Neural cell (in vitro differentiated cells): Measurements from ENCODE around the gene TLN1. TPM values are rescaled to one million over a fixed set of nuclear protein-coding genes. Genes with fewer than 3 reads are reported as not detected.

Experiments
- H2AFZ ChIP-seq: fragments of 200-600, 300-800 bp; sonication (generic), shearing (Covaris generic); 2 replicates; pipeline ENCODE4 v1.6.0; 2014; ENCODE audit warnings: low read depth, mild to moderate bottlenecking, antibody characterized with exemption, low read length, moderate library complexity
- H3F3A ChIP-seq: fragments of 200-600 bp; shearing (Covaris generic); 2 replicates; pipeline ENCODE4 v1.6.1; 2016; ENCODE audit warnings: mild to moderate bottlenecking, moderate library complexity, mixed read lengths, antibody characterized with exemption, low read length; ENCODE audit not compliant: insufficient read depth, poor library complexity, severe bottlenecking
- H3K27ac ChIP-seq: fragments of 200-600, 300-800 bp; sonication (generic), shearing (Covaris generic); 2 replicates; pipeline ENCODE4 v1.5.1; 2014; ENCODE audit warnings: mild to moderate bottlenecking, low read length, moderate library complexity
- H3K27me3 ChIP-seq: fragments of 300-800, 200-600 bp; sonication (generic), shearing (Covaris generic); 2 replicates; pipeline ENCODE4 v1.6.0; 2014; ENCODE audit warnings: mild to moderate bottlenecking, low read depth, low read length, moderate library complexity; ENCODE audit not compliant: insufficient read depth
- H3K36me3 ChIP-seq: fragments of 300-800, 200-600 bp; sonication (generic), shearing (Covaris generic); 2 replicates; pipeline ENCODE4 v1.5.1; 2014; ENCODE audit warnings: mild to moderate bottlenecking, antibody characterized with exemption, low read length, moderate library complexity; ENCODE audit not compliant: insufficient read depth
- H3K4me2 ChIP-seq: fragments of 300-800, 200-600 bp; sonication (generic), shearing (Covaris generic); 2 replicates; pipeline ENCODE4 v1.6.0; 2014; ENCODE audit warnings: mild to moderate bottlenecking, low read length
- H3K4me3 ChIP-seq: fragments of 300-800, 200-600 bp; sonication (generic), shearing (Covaris generic); 2 replicates; pipeline ENCODE4 v1.5.1; 2014; ENCODE audit warnings: mild to moderate bottlenecking, low read length, moderate library complexity
- H3K79me2 ChIP-seq: fragments of 200-600 bp; shearing (Covaris generic); replicated peaks from 2 replicates; pipeline ENCODE4 v1.6.0; 2014; ENCODE audit warnings: mild to moderate bottlenecking, low read length, moderate library complexity; ENCODE audit not compliant: insufficient read depth
- H3K9ac ChIP-seq: fragments of 300-800, 200-600 bp; sonication (generic), shearing (Covaris generic); 2 replicates; pipeline ENCODE4 v1.6.1; 2016; ENCODE audit warnings: mild to moderate bottlenecking, low read length, mixed read lengths
- H3K9me2 ChIP-seq: fragments of 200-600 bp; shearing (Covaris generic); 2 replicates; pipeline ENCODE4 v1.6.1; 2016; ENCODE audit warnings: mild to moderate bottlenecking, low read length, mixed read lengths; ENCODE audit not compliant: insufficient read depth
- H3K9me3 ChIP-seq: fragments of 200-600, 300-800 bp; sonication (generic), shearing (Covaris generic); 2 replicates; pipeline ENCODE4 v1.6.1; 2016; ENCODE audit warnings: mild to moderate bottlenecking, mixed run types, low read length, moderate library complexity, mixed read lengths
- H4K20me1 ChIP-seq: fragments of 200-600 bp; shearing (Covaris generic); 2 replicates; pipeline ENCODE4 v1.6.1; 2016; ENCODE audit warnings: mild to moderate bottlenecking, mixed run types; ENCODE audit not compliant: insufficient read depth
- EP300 ChIP-seq: fragments of 450-650 bp; conservative IDR thresholded peaks from 2 replicates; pipeline ENCODE4 v1.6.1; 2014; ENCODE audit warnings: antibody characterized with exemption, mild to moderate bottlenecking, moderate library complexity; ENCODE audit not compliant: poor library complexity, severe bottlenecking
- EZH2 ChIP-seq: fragments of 200-600, 300-800 bp; shearing (Covaris generic), sonication (generic); IDR thresholded peaks from 2 replicates; pipeline ENCODE4 v1.6.1; 2014; ENCODE audit warnings: antibody characterized with exemption, low read length, borderline replicate concordance, mild to moderate bottlenecking; ENCODE audit not compliant: insufficient read depth, poor library complexity, severe bottlenecking
- MXI1 ChIP-seq: fragments of 450-650 bp; conservative IDR thresholded peaks from 2 replicates; pipeline ENCODE4 v1.6.1; 2014; ENCODE audit warnings: antibody characterized with exemption, mild to moderate bottlenecking; ENCODE audit not compliant: poor library complexity, severe bottlenecking
- POLR2AphosphoS5 ChIP-seq: IDR thresholded peaks from 2 replicates; pipeline ENCODE4 v1.6.1; 2012
- RAD21 ChIP-seq: fragments of 450-650 bp; conservative IDR thresholded peaks from 2 replicates; pipeline ENCODE4 v1.6.1; 2014; ENCODE audit warnings: antibody characterized with exemption, mild to moderate bottlenecking, moderate library complexity
- REST ChIP-seq: IDR thresholded peaks from 2 replicates; pipeline ENCODE4 v1.6.1; 2012; ENCODE audit warnings: borderline replicate concordance
- SMC3 ChIP-seq: fragments of 450-650 bp; conservative IDR thresholded peaks from 2 replicates; pipeline ENCODE4 v1.6.1; 2014; ENCODE audit warnings: antibody characterized with exemption, mild to moderate bottlenecking, moderate library complexity; ENCODE audit not compliant: poor library complexity
- TAF1 ChIP-seq: IDR thresholded peaks from 2 replicates; pipeline ENCODE4 v1.6.1; 2012; ENCODE audit warnings: low read depth
- polyA plus RNA-seq: library from polyadenylated mRNA; depleted of rRNA; stranded (reverse); fragments of >200 nt; gene quantifications from 2 replicates; pipeline ENCODE4 v1.2.3, GENCODE V29; 2014
- TF ChIP-seq, protein P1 (sequence below): fragments of 450-650 bp; IDR thresholded peaks from 2 replicates; pipeline ENCODE4 v1.5.1; 2014; ENCODE audit warnings: antibody characterized with exemption, mild to moderate bottlenecking, moderate library complexity; ENCODE audit not compliant: poor library complexity, severe bottlenecking

The TLN1 gene
- polyA plus RNA-seq, 1 donor from 2014 or later, result 7.1 TPM

- Histone ChIP-seq H3K9me2 (no peaks in the 10 kb centered on the region), H2AFZ (no peak overlapping the region), H3K79me2 (no peaks in the 10 kb centered on the region)
Measured at GRCh38 chr9:35652829-35653209, 79.2 kb downstream of the TLN1 start.

DNA sequence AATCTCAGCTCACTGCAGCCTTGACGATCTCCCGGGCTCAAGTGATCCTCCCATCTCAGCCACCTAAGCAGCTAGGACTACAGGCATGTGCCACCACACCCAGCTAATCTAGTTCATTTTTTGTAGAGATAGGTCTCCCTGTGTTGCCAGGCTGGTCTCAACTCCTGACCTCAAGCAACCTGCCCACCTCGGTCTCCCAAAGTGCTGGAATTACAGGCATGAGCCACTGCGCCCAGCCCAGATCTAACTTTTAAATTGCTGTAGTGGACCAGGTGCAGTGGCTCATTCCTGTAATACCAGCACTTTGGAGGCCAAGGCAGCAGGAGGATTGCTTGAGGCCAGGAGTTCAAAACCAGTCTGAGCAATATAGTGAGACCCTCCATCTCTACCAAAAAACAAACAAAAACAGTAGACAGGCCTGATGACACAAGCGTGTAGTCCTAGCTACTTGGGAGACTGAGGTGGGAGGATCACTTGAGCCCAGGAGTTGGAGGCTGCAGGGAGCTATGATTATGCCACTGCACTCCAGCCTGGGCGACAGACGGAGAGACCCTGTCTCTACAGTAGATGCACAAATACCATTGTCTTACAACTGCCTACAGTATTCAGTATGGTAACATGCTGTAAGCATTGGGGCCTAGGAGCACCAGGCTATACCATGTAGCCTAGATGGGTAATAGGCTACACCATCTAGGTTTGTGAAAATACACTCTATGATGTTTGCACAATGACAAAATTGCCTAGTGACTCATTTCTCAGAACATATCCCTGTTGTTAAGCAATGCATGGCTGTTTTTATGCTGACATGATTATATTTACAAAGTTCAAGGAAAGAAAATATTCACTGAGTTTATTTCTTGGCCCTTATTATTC lies 79.8 kb downstream of the TLN1 start:
- no peak overlapping the region for H3K9ac ChIP-seq
- H3K9me3 ChIP-seq, result no peaks in the 10 kb centered on the region
- no peak overlapping the region for H3K27ac ChIP-seq
- no peaks in the 10 kb centered on the region for H4K20me1 ChIP-seq
- H2AFZ ChIP-seq, result no peak overlapping the region
- H3K36me3 ChIP-seq, result no peaks in the 10 kb centered on the region
- no peaks in the 10 kb centered on the region for H3K27me3 ChIP-seq
- H3K79me2 ChIP-seq, result no peaks in the 10 kb centered on the region
- H3K9me2 ChIP-seq, result no peaks in the 10 kb centered on the region
- H3F3A ChIP-seq, result no peaks in the 10 kb centered on the region
- H3K4me3 ChIP-seq, result no peak overlapping the region
- H3K4me2 ChIP-seq, result no peak overlapping the region
- TF ChIP-seq REST (no peak), MXI1 (no peak), RAD21 (no peak), SMC3 (no peak), EP300 (no peak)
- TF ChIP-seq, protein P1, sequence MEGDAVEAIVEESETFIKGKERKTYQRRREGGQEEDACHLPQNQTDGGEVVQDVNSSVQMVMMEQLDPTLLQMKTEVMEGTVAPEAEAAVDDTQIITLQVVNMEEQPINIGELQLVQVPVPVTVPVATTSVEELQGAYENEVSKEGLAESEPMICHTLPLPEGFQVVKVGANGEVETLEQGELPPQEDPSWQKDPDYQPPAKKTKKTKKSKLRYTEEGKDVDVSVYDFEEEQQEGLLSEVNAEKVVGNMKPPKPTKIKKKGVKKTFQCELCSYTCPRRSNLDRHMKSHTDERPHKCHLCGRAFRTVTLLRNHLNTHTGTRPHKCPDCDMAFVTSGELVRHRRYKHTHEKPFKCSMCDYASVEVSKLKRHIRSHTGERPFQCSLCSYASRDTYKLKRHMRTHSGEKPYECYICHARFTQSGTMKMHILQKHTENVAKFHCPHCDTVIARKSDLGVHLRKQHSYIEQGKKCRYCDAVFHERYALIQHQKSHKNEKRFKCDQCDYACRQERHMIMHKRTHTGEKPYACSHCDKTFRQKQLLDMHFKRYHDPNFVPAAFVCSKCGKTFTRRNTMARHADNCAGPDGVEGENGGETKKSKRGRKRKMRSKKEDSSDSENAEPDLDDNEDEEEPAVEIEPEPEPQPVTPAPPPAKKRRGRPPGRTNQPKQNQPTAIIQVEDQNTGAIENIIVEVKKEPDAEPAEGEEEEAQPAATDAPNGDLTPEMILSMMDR, result no peak

More at GRCh38 chr9:35652829-35653209, 79.2 kb downstream of the TLN1 start:
- Histone ChIP-seq H3K27ac (no peak overlapping the region), H3K36me3 (no peaks in the 10 kb centered on the region), H3F3A (no peaks in the 10 kb centered on the region), H3K4me3 (no peak overlapping the region), H4K20me1 (no peaks in the 10 kb centered on the region), H3K9ac (no peak overlapping the region), H3K4me2 (no peak overlapping the region), H3K9me3 (no peaks in the 10 kb centered on the region), H3K27me3 (no peaks in the 10 kb centered on the region)
- TF ChIP-seq REST (no peak), MXI1 (no peak), EZH2 (no peak), SMC3 (no peak), POLR2AphosphoS5 (no peak), EP300 (no peak), RAD21 (no peak), TAF1 (no peak)
- TF ChIP-seq, protein P1, result no peak
